NCI-H146 (cell line): ENCODE results near the gene SKAP1.
"Not testable (repeated sequence)": the region's sequence is repeated elsewhere in the genome, so short reads cannot be mapped to it uniquely, and the experiment has no call there.

ENCODE experiments used
- DNase-seq: peaks from one replicate; lab custom pipeline; 2025; lab: John Stamatoyannopoulos, UW

Gene SKAP1

GRCh38 chr17:48211011-48211410 is 219.0 kb downstream of the SKAP1 start:
- no peak for DNase-seq

- DNase-seq, result no peak
These were observed 220.0 kb downstream of the SKAP1 start for GRCh38 chr17:48209973-48210372.

GRCh38 chr17:48207776-48208544 is 222.1 kb downstream of the SKAP1 start:
- DNase-seq, result no peak

- not testable (repeated sequence) for DNase-seq
These were observed 223.0 kb downstream of the SKAP1 start for GRCh38 chr17:48207036-48207435.

GRCh38 chr17:48202959-48203358 is 227.1 kb downstream of the SKAP1 start:
- no peak for DNase-seq

GRCh38 chr17:48198950-48199541 is 231.0 kb downstream of the SKAP1 start:
- no peak for DNase-seq

- no peak for DNase-seq
These were observed 234.1 kb downstream of the SKAP1 start for GRCh38 chr17:48195910-48196309.

GRCh38 chr17:48194097-48194550 is 235.9 kb downstream of the SKAP1 start:
- peak; percentile 76 for DNase-seq

- DNase-seq, result no peak
These were observed 237.7 kb downstream of the SKAP1 start for GRCh38 chr17:48192321-48192731.

GRCh38 chr17:48191362-48191761 is 238.7 kb downstream of the SKAP1 start:
- no peak for DNase-seq

GRCh38 chr17:48190871-48191270 is 239.1 kb downstream of the SKAP1 start:
- DNase-seq, result no peak

GRCh38 chr17:48187872-48188608 is 242.0 kb downstream of the SKAP1 start:
- no peak for DNase-seq

GRCh38 chr17:48186317-48186716 is 243.7 kb downstream of the SKAP1 start:
- DNase-seq, result not testable (repeated sequence)

GRCh38 chr17:48184721-48185120 is 245.3 kb downstream of the SKAP1 start:
- DNase-seq, result no peak

GRCh38 chr17:48181653-48182052 is 248.4 kb downstream of the SKAP1 start:
- peak; percentile 50 for DNase-seq

- DNase-seq, result no peak
These were observed 249.0 kb downstream of the SKAP1 start for GRCh38 chr17:48180842-48181629.

GRCh38 chr17:48179071-48179945 is 250.7 kb downstream of the SKAP1 start:
- no peak for DNase-seq

- DNase-seq, result no peak
These were observed 251.7 kb downstream of the SKAP1 start for GRCh38 chr17:48178317-48178716.

GRCh38 chr17:48177816-48178215 is 252.2 kb downstream of the SKAP1 start:
- DNase-seq, result no peak

- no peak for DNase-seq
These were observed 253.6 kb downstream of the SKAP1 start for GRCh38 chr17:48176471-48176855.
